K562 (cell line): ENCODE results near the gene HNRNPK. TPM values are rescaled to one million over a fixed set of nuclear protein-coding genes. Genes with fewer than 3 reads are reported as not detected.
A peak's percentile ranks its signal among the peaks of the same experiment; 100 is the strongest.

Source experiments
- ARID1B ChIP-seq: fragments of 450-650 bp; IDR thresholded peaks from 2 replicates; pipeline ENCODE4 v1.6.1; 2016; ENCODE audit warnings: antibody characterized with exemption, mild to moderate bottlenecking, inconsistent platforms
- CXXC5 ChIP-seq: fragments of 250-450 bp; sonication (Bioruptor Pico); IDR thresholded peaks from 2 replicates; pipeline ENCODE4 v1.8.0; 2022; ENCODE audit warnings: inconsistent platforms, mild to moderate bottlenecking, moderate library complexity
- DNMT1 ChIP-seq: fragments of 450-650 bp; IDR thresholded peaks from 2 replicates; pipeline ENCODE4 v1.6.1; 2016; ENCODE audit warnings: antibody characterized with exemption, mild to moderate bottlenecking
- EHMT2 ChIP-seq: fragments of 450-650 bp; IDR thresholded peaks from 2 replicates; pipeline ENCODE4 v1.6.1; 2018; ENCODE audit warnings: antibody characterized with exemption
- GATAD2B ChIP-seq: fragments of 450-650 bp; IDR thresholded peaks from 2 replicates; pipeline ENCODE4 v1.6.1; 2017; ENCODE audit warnings: mild to moderate bottlenecking, borderline replicate concordance
- KAT8 ChIP-seq: fragments of 450-650 bp; IDR thresholded peaks from 2 replicates; pipeline ENCODE4 v1.6.1; 2016; ENCODE audit warnings: low read depth, mild to moderate bottlenecking
- KLF13 ChIP-seq: fragments of 450-650 bp; IDR thresholded peaks from 2 replicates; pipeline ENCODE4 v1.6.1; 2016; ENCODE audit warnings: missing genetic modification characterization, low read depth, mild to moderate bottlenecking, missing compliant biosample characterization, moderate library complexity, borderline replicate concordance
- POLR2AphosphoS2 ChIP-seq: IDR thresholded peaks from 2 replicates; pipeline ENCODE4 v1.6.1; 2012; ENCODE audit warnings: low read length, improper control_type of control experiment
- RCOR1 ChIP-seq, 2 experiments: IDR thresholded peaks; 2 replicates each; pipeline ENCODE4 v1.6.1; 2012; ENCODE audit warnings: low read depth in 2 of 2, low read length in 2 of 2, borderline replicate concordance in 1 of 2, improper control_type of control experiment in 1 of 2
- STAT5A ChIP-seq: IDR thresholded peaks from 2 replicates; pipeline ENCODE4 v1.6.1; 2012; ENCODE audit warnings: low read length, inconsistent platforms, borderline replicate concordance
- ZNF232 ChIP-seq: sonication (generic); formaldehyde crosslinking; IDR thresholded peaks from 2 replicates; pipeline ENCODE4 v1.8.0; 2022; ENCODE audit warnings: mild to moderate bottlenecking, missing genetic modification reagents
- ZNF589 ChIP-seq: fragments of 200-800 bp; sonication (Bioruptor generic); IDR thresholded peaks from 2 replicates; pipeline ENCODE4 v1.6.1; 2016; ENCODE audit warnings: low read depth, missing genetic modification characterization, missing compliant biosample characterization
- polyA plus RNA-seq, 8 experiments: library from polyadenylated mRNA; depleted of rRNA in 4 of 8; stranded (reverse) in 5 of 8; unstranded in 3 of 8; fragments of >200 nt; fragmentation: Nextera tagmentation in 2 of 8; fragmentation: Illumina TruSeq in 1 of 8; extraction: Ambion mirVana in 2 of 8; extraction: Trizol in 1 of 8; gene quantifications; 2 replicates each; pipeline versions ENCODE4 v1.2.1 to v1.2.3, GENCODE V29; 2011 to 2014; ENCODE audit warnings: inconsistent platforms in 1 of 8, missing spikeins in 1 of 8
- total RNA-seq, 7 experiments: library from RNA; depleted of rRNA in 6 of 7; stranded (reverse); fragments of >200 nt in 6 of 7; fragmentation: Illumina TruSeq in 2 of 7; extraction: Trizol in 2 of 7; gene quantifications; 2 replicates each; pipeline versions ENCODE4 v1.2.1 to v1.2.3, GENCODE V29; 2011 to 2021; ENCODE audit warnings: low replicate concordance in 1 of 7
- TF ChIP-seq, protein P1 (sequence below): fragments of 450-650 bp; IDR thresholded peaks from 2 replicates; pipeline ENCODE4 v1.7.1; 2018; ENCODE audit warnings: mild to moderate bottlenecking, low read depth; ENCODE audit not compliant: partially characterized antibody
- TF ChIP-seq, protein P2 (sequence below): fragments of 200-600 bp; sonication (generic); IDR thresholded peaks from one replicate; pipeline ENCODE4 v1.6.1; 2012; ENCODE audit warnings: mild to moderate bottlenecking, low read depth, low read length, inconsistent platforms

HNRNPK gene
- total and polyA plus RNA-seq, 9 of the 15 experiments (the other 6 are each of a cell fraction or from before 2014, with no cell fraction given): 224 to 883 (median 618) TPM

DNA sequence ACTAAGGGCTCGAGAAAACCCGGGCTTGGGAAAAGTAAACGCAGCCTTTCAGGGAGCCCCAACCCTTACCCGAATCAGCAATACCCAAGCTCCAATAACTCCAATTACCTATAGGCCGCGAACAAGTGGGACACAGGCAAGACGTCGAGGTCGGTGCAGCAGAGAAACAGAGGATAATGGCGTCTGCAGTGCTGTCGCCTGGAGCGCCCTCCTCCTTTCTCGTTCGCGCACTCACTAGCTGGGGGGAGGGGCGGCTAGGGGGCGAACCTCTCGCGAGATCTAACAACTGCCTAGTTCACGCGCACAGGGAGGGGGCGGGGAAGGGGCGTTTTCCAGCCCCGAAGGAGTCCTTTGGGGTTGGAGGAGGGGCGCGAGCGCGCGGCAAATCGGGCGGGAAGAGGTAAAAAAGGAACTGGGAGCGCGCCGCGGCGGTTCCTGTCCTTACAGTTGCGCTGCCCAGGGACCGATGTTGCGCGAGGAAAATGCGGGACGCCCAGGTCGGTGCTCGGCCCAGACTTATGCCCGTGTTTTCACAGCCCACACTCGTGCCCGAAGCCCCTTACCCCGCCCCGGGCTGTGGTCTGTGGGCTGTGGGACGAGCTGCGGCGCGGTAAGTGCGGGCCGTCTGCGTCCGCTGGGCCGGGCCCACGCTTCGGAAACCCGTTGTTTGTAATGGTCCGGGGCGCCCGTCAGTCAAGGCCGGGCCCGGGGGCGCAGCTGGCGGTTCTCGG is 545 bp upstream of the HNRNPK start, which contains the start of gene RMI1 (continued):
- TF ChIP-seq, protein P1, sequence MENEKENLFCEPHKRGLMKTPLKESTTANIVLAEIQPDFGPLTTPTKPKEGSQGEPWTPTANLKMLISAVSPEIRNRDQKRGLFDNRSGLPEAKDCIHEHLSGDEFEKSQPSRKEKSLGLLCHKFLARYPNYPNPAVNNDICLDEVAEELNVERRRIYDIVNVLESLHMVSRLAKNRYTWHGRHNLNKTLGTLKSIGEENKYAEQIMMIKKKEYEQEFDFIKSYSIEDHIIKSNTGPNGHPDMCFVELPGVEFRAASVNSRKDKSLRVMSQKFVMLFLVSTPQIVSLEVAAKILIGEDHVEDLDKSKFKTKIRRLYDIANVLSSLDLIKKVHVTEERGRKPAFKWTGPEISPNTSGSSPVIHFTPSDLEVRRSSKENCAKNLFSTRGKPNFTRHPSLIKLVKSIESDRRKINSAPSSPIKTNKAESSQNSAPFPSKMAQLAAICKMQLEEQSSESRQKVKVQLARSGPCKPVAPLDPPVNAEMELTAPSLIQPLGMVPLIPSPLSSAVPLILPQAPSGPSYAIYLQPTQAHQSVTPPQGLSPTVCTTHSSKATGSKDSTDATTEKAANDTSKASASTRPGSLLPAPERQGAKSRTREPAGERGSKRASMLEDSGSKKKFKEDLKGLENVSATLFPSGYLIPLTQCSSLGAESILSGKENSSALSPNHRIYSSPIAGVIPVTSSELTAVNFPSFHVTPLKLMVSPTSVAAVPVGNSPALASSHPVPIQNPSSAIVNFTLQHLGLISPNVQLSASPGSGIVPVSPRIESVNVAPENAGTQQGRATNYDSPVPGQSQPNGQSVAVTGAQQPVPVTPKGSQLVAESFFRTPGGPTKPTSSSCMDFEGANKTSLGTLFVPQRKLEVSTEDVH: no peak
- TF ChIP-seq GATAD2B: no peak
- no peak for TF ChIP-seq ZNF232
- TF ChIP-seq STAT5A: no peak
- TF ChIP-seq KAT8: no peak
- peak; percentile 88 for TF ChIP-seq KLF13 (tag)
- peak; percentile 37; the same call in 1 of the 2 replicates for TF ChIP-seq ARID1B
- no peak for TF ChIP-seq DNMT1
- TF ChIP-seq ZNF589 (CRISPR knock-in tag): no peak
- peak in 1 of 2 experiments; percentile 49; a peak in 1 of 4 replicates for TF ChIP-seq RCOR1 (IDR thresholded peaks at IDR 0.05; ENCODE audit: borderline replicate concordance in 1 of 2, low read depth in 2 of 2, low read length in 2 of 2)
- peak; percentile 69; the same call in 1 of the 2 replicates for TF ChIP-seq CXXC5 (CRISPR knock-in tag)
- TF ChIP-seq POLR2AphosphoS2: peak; percentile 41; the same call in 1 of the 2 replicates
- TF ChIP-seq, protein P2, sequence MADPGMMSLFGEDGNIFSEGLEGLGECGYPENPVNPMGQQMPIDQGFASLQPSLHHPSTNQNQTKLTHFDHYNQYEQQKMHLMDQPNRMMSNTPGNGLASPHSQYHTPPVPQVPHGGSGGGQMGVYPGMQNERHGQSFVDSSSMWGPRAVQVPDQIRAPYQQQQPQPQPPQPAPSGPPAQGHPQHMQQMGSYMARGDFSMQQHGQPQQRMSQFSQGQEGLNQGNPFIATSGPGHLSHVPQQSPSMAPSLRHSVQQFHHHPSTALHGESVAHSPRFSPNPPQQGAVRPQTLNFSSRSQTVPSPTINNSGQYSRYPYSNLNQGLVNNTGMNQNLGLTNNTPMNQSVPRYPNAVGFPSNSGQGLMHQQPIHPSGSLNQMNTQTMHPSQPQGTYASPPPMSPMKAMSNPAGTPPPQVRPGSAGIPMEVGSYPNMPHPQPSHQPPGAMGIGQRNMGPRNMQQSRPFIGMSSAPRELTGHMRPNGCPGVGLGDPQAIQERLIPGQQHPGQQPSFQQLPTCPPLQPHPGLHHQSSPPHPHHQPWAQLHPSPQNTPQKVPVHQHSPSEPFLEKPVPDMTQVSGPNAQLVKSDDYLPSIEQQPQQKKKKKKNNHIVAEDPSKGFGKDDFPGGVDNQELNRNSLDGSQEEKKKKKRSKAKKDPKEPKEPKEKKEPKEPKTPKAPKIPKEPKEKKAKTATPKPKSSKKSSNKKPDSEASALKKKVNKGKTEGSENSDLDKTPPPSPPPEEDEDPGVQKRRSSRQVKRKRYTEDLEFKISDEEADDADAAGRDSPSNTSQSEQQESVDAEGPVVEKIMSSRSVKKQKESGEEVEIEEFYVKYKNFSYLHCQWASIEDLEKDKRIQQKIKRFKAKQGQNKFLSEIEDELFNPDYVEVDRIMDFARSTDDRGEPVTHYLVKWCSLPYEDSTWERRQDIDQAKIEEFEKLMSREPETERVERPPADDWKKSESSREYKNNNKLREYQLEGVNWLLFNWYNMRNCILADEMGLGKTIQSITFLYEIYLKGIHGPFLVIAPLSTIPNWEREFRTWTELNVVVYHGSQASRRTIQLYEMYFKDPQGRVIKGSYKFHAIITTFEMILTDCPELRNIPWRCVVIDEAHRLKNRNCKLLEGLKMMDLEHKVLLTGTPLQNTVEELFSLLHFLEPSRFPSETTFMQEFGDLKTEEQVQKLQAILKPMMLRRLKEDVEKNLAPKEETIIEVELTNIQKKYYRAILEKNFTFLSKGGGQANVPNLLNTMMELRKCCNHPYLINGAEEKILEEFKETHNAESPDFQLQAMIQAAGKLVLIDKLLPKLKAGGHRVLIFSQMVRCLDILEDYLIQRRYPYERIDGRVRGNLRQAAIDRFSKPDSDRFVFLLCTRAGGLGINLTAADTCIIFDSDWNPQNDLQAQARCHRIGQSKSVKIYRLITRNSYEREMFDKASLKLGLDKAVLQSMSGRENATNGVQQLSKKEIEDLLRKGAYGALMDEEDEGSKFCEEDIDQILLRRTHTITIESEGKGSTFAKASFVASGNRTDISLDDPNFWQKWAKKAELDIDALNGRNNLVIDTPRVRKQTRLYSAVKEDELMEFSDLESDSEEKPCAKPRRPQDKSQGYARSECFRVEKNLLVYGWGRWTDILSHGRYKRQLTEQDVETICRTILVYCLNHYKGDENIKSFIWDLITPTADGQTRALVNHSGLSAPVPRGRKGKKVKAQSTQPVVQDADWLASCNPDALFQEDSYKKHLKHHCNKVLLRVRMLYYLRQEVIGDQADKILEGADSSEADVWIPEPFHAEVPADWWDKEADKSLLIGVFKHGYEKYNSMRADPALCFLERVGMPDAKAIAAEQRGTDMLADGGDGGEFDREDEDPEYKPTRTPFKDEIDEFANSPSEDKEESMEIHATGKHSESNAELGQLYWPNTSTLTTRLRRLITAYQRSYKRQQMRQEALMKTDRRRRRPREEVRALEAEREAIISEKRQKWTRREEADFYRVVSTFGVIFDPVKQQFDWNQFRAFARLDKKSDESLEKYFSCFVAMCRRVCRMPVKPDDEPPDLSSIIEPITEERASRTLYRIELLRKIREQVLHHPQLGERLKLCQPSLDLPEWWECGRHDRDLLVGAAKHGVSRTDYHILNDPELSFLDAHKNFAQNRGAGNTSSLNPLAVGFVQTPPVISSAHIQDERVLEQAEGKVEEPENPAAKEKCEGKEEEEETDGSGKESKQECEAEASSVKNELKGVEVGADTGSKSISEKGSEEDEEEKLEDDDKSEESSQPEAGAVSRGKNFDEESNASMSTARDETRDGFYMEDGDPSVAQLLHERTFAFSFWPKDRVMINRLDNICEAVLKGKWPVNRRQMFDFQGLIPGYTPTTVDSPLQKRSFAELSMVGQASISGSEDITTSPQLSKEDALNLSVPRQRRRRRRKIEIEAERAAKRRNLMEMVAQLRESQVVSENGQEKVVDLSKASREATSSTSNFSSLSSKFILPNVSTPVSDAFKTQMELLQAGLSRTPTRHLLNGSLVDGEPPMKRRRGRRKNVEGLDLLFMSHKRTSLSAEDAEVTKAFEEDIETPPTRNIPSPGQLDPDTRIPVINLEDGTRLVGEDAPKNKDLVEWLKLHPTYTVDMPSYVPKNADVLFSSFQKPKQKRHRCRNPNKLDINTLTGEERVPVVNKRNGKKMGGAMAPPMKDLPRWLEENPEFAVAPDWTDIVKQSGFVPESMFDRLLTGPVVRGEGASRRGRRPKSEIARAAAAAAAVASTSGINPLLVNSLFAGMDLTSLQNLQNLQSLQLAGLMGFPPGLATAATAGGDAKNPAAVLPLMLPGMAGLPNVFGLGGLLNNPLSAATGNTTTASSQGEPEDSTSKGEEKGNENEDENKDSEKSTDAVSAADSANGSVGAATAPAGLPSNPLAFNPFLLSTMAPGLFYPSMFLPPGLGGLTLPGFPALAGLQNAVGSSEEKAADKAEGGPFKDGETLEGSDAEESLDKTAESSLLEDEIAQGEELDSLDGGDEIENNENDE: no peak
- no peak for TF ChIP-seq EHMT2
